Neutrophil (primary cell): ENCODE data around the gene MRPL37.

Experiments
- H3K27ac ChIP-seq: fragments of 200-600 bp; sonication (generic); 2 replicates; pipeline ENCODE4 v1.5.1; 2016; ENCODE audit warnings: mild to moderate bottlenecking, moderate library complexity
- H3K27me3 ChIP-seq: fragments of 200-600 bp; sonication (generic); 2 replicates; pipeline ENCODE4 v1.6.0; 2016; ENCODE audit warnings: mild to moderate bottlenecking
- H3K36me3 ChIP-seq: fragments of 200-600 bp; sonication (generic); 2 replicates; pipeline ENCODE4 v1.5.1; 2017
- H3K4me1 ChIP-seq, 2 experiments: fragments of 200-600 bp in 1 of 2; sonication (generic) in 1 of 2; 1 replicate in 1 of 2; 2 replicates in 1 of 2; pipeline versions ENCODE4 v1.5.1 to v1.6.1; 2013 to 2016; ENCODE audit warnings: low read depth in 1 of 2, low read length in 1 of 2, mild to moderate bottlenecking in 1 of 2, moderate library complexity in 1 of 2; ENCODE audit not compliant: control insufficient read depth in 1 of 2, insufficient read depth in 1 of 2
- H3K4me3 ChIP-seq, 2 experiments: fragments of 200-600 bp in 1 of 2; sonication (generic) in 1 of 2; 1 replicate in 1 of 2; 2 replicates in 1 of 2; pipeline ENCODE4 v1.5.1; 2013 to 2016; ENCODE audit warnings: low read depth in 1 of 2, low read length in 1 of 2, mild to moderate bottlenecking in 1 of 2, moderate library complexity in 1 of 2
- H3K9me3 ChIP-seq: fragments of 200-600 bp; sonication (generic); 2 replicates; pipeline ENCODE4 v1.5.1; 2016
- CTCF ChIP-seq: fragments of 200-600 bp; sonication (generic); IDR thresholded peaks from 2 replicates; pipeline ENCODE4 v1.5.1; 2016; ENCODE audit warnings: antibody characterized with exemption

Gene MRPL37

GRCh38 chr1:54239035-54239383 lies 39.0 kb downstream of the MRPL37 start:
- peaks cover 14 to 29% of the 10 kb centered on the region in 2 experiments for H3K4me1 ChIP-seq
- H3K27me3 ChIP-seq: no peaks in the 10 kb centered on the region
- H3K27ac ChIP-seq: no peak overlapping the region
- H3K36me3 ChIP-seq: no peaks in the 10 kb centered on the region
- H3K4me3 ChIP-seq: no peak overlapping the region
- H3K9me3 ChIP-seq: no peaks in the 10 kb centered on the region
- TF ChIP-seq CTCF: no peak

DNA sequence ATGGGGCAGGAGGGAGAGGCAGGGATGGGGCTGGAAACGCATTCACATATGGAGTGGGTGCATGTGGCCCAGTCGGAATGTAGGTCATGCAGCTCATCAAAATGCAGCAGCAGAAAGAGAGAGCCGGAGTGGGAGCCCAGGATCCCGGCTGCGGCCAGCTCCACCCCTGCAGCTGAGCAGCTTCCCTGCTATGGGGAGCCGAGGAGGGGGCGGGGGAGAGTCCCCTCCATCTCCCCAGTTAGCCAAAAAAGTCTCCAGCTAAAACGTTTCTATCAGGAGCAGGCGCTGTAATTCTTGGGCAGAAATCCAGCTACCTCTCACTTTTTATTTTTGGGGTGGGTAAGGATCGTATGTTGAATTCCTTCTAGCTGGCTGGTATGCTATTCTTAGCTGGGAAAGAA lies 39.7 kb downstream of the MRPL37 start:
- no peak for TF ChIP-seq CTCF
- no peaks in the 10 kb centered on the region for H3K9me3 ChIP-seq
- no peaks in the 10 kb centered on the region for H3K36me3 ChIP-seq
- H3K27me3 ChIP-seq: no peaks in the 10 kb centered on the region
- no peak overlapping the region for H3K4me3 ChIP-seq
- H3K27ac ChIP-seq: no peak overlapping the region
- H3K4me1 ChIP-seq: peaks cover 14 to 29% of the 10 kb centered on the region in 2 experiments

DNA sequence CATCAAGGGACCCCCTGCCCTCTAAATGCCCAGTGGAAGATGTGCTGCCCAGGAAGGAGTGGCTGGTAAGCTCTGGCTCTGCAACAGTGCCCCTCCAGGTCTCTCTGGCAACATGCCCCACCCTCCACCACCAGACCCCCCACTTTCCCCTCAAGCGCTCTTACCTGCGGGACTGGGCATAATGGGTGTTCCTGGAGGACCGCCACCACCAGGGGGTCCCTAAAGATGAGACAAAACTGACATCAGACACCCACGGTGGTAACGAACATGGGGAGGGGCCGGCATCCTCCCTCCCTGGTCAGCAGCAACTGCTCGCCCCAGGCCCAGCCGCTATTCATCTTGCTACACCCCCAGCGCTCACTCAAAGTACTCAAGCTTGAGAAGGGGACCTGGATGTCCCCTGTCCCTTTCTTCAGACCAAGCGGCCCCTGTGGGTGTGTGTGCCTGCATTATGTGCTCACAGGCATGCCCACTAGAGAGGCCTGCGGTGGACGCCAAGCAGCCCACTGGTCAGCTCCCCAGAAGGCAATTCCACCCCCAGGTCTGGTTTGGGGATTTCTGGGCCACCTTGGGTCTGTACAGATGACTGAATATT lies 40.9 kb downstream of the MRPL37 start:
- H3K27me3 ChIP-seq: no peaks in the 10 kb centered on the region
- H3K9me3 ChIP-seq: no peaks in the 10 kb centered on the region
- TF ChIP-seq CTCF: no peak
- H3K4me3 ChIP-seq: no peak overlapping the region
- H3K4me1 ChIP-seq: peaks cover 14 to 29% of the 10 kb centered on the region in 2 experiments
- no peaks in the 10 kb centered on the region for H3K36me3 ChIP-seq
- H3K27ac ChIP-seq: no peak overlapping the region

- no peaks in the 10 kb centered on the region for H3K27me3 ChIP-seq
- H3K9me3 ChIP-seq: no peaks in the 10 kb centered on the region
- H3K4me1 ChIP-seq: peaks cover 14 to 29% of the 10 kb centered on the region in 2 experiments
- H3K27ac ChIP-seq: no peak overlapping the region
- H3K36me3 ChIP-seq: no peaks in the 10 kb centered on the region
- H3K4me3 ChIP-seq: no peak overlapping the region
- no peak for TF ChIP-seq CTCF
Measured at GRCh38 chr1:54241364-54241763, 41.4 kb downstream of the MRPL37 start.

GRCh38 chr1:54243022-54243421 lies 43.1 kb downstream of the MRPL37 start:
- Histone ChIP-seq H3K27me3 (no peaks in the 10 kb centered on the region), H3K4me3 (no peak overlapping the region), H3K36me3 (peaks cover 1% of the 10 kb centered on the region), H3K4me1 (peaks cover 14 to 17% of the 10 kb centered on the region in 2 experiments), H3K27ac (no peak overlapping the region), H3K9me3 (no peaks in the 10 kb centered on the region)
- no peak for TF ChIP-seq CTCF

DNA sequence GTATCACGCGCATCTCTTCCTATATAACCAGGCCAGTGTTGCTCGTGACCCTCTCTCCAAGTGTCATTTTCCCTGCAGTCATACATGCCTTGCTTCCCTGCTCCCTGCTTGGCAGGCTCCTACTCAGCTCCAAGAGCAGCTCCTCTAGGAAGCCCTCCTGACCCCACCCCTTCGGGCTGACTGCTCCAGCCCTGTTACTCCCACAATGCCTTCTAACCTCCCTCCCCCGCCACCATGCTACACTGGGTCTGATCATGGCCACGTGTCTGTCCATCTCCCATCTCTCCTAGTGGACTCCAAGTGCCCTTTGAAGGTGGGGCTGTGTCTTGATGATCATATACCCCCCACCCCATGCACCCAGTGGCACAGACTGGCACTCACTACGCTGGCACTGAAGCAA lies 44.7 kb downstream of the MRPL37 start:
- H3K9me3 ChIP-seq: no peaks in the 10 kb centered on the region
- H3K36me3 ChIP-seq: peaks cover 6% of the 10 kb centered on the region
- no peak overlapping the region for H3K4me3 ChIP-seq
- H3K27me3 ChIP-seq: no peaks in the 10 kb centered on the region
- H3K27ac ChIP-seq: no peak overlapping the region
- peaks cover 0 to under 1% of the 10 kb centered on the region in 2 experiments for H3K4me1 ChIP-seq
- no peak for TF ChIP-seq CTCF
